GM12891 (cell line): ENCODE results near the gene ASIC2.

Experiments used
- POLR2A ChIP-seq: IDR thresholded peaks from 2 replicates; pipeline ENCODE4 v1.6.1; 2011; ENCODE audit warnings: low read depth, low read length, control low read depth
- POLR2AphosphoS5 ChIP-seq: IDR thresholded peaks from 2 replicates; pipeline ENCODE4 v1.6.1; 2011; ENCODE audit warnings: low read depth, low read length, control low read depth

- TF ChIP-seq POLR2A = no peak
- TF ChIP-seq POLR2AphosphoS5 = no peak
Measured at GRCh38 chr17:32980230-32980629, 312.9 kb downstream of the ASIC2 start.
